Thyroid gland (tissue), 4 donors: ENCODE results near the gene KSR1. TPM values are rescaled to one million over a fixed set of nuclear protein-coding genes. Genes with fewer than 3 reads are reported as not detected.
A peak's percentile ranks its signal among the peaks of the same experiment; 100 is the strongest.

Source experiments
- DNase-seq, 2 donors: peaks; one replicate each; pipeline ENCODE4 v3.0.0-alpha.2; 2019
- H3K27ac ChIP-seq, 3 donors: fragments of 200-600 bp; sonication (generic); 1 replicate in 2 of 3; 2 replicates in 1 of 3; pipeline ENCODE4 v1.5.1; 2016 to 2019; ENCODE audit warnings: mild to moderate bottlenecking in 1 of 3, moderate library complexity in 1 of 3
- H3K27me3 ChIP-seq: fragments of 200-600 bp; sonication (generic); one replicate; pipeline ENCODE4 v1.5.1; 2019
- H3K36me3 ChIP-seq, 2 donors: fragments of 200-600 bp; sonication (generic); one replicate each; pipeline ENCODE4 v1.5.1; 2016 to 2019
- H3K4me1 ChIP-seq, 2 donors: fragments of 200-600 bp; sonication (generic); one replicate each; pipeline ENCODE4 v1.5.1; 2017 to 2019
- H3K4me3 ChIP-seq, 3 donors: fragments of 200-600 bp; sonication (generic); replicated peaks in 1 of 3; 1 replicate in 2 of 3; 2 replicates in 1 of 3; pipeline ENCODE4 v1.5.1; 2016; ENCODE audit warnings: mild to moderate bottlenecking in 1 of 3
- H3K9me3 ChIP-seq: fragments of 200-600 bp; sonication (generic); one replicate; pipeline ENCODE4 v1.5.1; 2017
- CTCF ChIP-seq, 6 experiments: fragments of 200-600 bp in 3 of 6; fragments of 450-650 bp in 3 of 6; sonication (generic) in 3 of 6; IDR thresholded peaks; one replicate each; pipeline ENCODE4 v1.5.1; 2016 to 2019; ENCODE audit warnings: antibody characterized with exemption in 6 of 6, mild to moderate bottlenecking in 2 of 6, inconsistent platforms in 1 of 6, moderate library complexity in 1 of 6
- POLR2A ChIP-seq, 2 donors: fragments of 450-650 bp; IDR thresholded peaks; one replicate each; pipeline ENCODE4 v1.6.1; 2017; ENCODE audit warnings: antibody characterized with exemption in 2 of 2, mild to moderate bottlenecking in 2 of 2, moderate library complexity in 1 of 2
- WGBS, 2 donors: methylation state at CpG; one replicate each; pipeline ENCODE4 v1.1.5; 2017; 5-methylcytosine and 5-hydroxymethylcytosine counted together
- intact Hi-C: fragments of 100-400 bp; cut with DNase I; formaldehyde crosslinking; loops from one replicate; pipeline ENCODE4 v1.15.1; 2023
- total RNA-seq, 4 donors: library from RNA; depleted of rRNA; stranded (reverse); fragments of >200 nt; gene quantifications; one replicate each; pipeline ENCODE4 v1.2.3, GENCODE V29; 2016

The KSR1 gene
- total RNA-seq, 4 donors from 2014 or later, result 35.9 to 75.5 (median 67.7) TPM

DNA sequence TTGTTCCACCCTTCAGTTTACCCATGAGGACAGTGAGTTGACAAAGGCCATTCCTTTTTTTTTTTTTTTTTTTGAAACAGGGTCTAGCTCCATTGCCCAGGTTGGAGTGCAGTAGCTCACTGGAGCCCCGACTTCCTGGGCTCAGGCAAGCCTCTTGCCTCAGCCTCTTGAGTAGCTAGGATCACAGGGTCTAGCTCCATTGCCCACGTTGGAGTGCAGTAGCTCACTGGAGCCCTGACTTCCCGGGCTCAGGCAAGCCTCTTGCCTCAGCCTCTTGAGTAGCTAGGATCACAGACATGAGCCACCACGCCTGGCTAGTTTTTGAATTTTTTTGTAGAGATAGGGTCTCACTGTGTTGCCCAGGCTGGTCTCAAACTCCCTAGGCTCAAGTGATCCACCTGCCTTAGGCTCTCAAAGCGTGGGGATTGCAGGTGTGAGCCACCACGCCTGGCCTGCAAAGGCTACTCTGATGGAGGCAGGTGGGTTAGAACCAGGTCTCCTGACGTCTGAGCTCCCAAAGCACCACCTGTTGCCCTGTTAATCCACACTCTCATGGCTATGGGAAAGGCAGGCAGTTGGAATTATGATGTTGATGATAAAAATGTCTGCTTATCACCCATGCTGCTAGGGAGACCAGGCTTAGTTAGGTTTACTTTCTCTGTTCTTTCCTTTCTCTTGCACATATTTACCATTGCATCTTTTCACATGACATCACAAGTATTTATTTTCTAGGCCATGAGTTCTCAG, 65.2 kb downstream of the KSR1 start:
- H3K36me3 ChIP-seq, result no peaks in the 10 kb centered on the region
- no peak for TF ChIP-seq POLR2A (IDR thresholded peaks at IDR 0.05)
- no peak for TF ChIP-seq CTCF (IDR thresholded peaks at IDR 0.05)
- H3K4me1 ChIP-seq, result peaks cover 37 to 58% of the 10 kb centered on the region in 2 donors
- peak; percentile 63 to 67 for DNase-seq
- H3K9me3 ChIP-seq, result no peaks in the 10 kb centered on the region
- intact Hi-C loops, result loop anchor here (10.0 kb wide), 1 partner anchor 47 kb away; no protein-coding TSS in a partner anchor
- H3K4me3 ChIP-seq, result no peak overlapping the region
- WGBS, 2 donors, result 64 to 75% methylated on average over 7 of the region's 7 CpGs
- H3K27ac ChIP-seq, result peak overlapping the region in 2 of 3 donors; percentile 46 to 49
- H3K27me3 ChIP-seq, result no peaks in the 10 kb centered on the region

GRCh38 chr17:27522028-27522635, 65.9 kb downstream of the KSR1 start:
- 86 to 100% methylated on average over 6 of the region's 6 CpGs for WGBS, 2 donors
- no peak for DNase-seq
- intact Hi-C loops, result loop anchor here (10.0 kb wide), 1 partner anchor 47 kb away; no protein-coding TSS in a partner anchor

DNA sequence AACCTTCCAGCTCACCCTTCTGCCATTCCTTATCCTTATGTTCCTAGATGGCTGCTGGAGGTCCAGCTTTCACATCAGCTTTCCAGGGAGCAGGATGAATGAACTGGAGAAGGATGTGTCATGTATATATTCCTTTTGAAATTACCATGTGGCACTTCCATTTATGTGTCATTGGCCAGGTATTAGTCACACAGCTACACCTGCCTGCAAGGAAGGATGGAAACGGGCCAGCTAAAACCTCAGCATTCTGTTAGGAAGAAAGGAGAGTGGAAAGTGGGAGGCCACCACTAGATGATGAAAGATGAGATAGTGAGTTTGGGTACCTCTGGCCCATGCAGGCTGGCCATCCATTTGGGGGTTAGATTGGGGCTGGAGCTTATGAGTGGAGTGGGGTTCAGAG, 67.5 kb downstream of the KSR1 start:
- Histone ChIP-seq H3K4me1 (peaks cover 40 to 58% of the 10 kb centered on the region in 2 donors), H3K4me3 (no peak overlapping the region), H3K36me3 (no peaks in the 10 kb centered on the region), H3K9me3 (no peaks in the 10 kb centered on the region), H3K27me3 (no peaks in the 10 kb centered on the region), H3K27ac (peak overlapping the region in 1 of 3 donors; percentile 6)
- TF ChIP-seq POLR2A (IDR thresholded peaks at IDR 0.05) (no peak), CTCF (IDR thresholded peaks at IDR 0.05) (no peak)
- intact Hi-C loops, result loop anchor here (10.0 kb wide), 1 partner anchor 49 kb away; no protein-coding TSS in a partner anchor
- DNase-seq, result no peak
- 93 to 96% methylated on average over 1 of the region's 1 CpG for WGBS, 2 donors

More at GRCh38 chr17:27522028-27522635, 65.9 kb downstream of the KSR1 start:
- TF ChIP-seq POLR2A (IDR thresholded peaks at IDR 0.05) (no peak), CTCF (IDR thresholded peaks at IDR 0.05) (no peak)
- H3K27ac ChIP-seq, result peak overlapping the region in 1 of 3 donors; percentile 49
- H3K4me3 ChIP-seq, result no peak overlapping the region
- no peaks in the 10 kb centered on the region for H3K36me3 ChIP-seq
- no peaks in the 10 kb centered on the region for H3K9me3 ChIP-seq
- H3K4me1 ChIP-seq, result peaks cover 41 to 60% of the 10 kb centered on the region in 2 donors
- H3K27me3 ChIP-seq, result no peaks in the 10 kb centered on the region

DNA sequence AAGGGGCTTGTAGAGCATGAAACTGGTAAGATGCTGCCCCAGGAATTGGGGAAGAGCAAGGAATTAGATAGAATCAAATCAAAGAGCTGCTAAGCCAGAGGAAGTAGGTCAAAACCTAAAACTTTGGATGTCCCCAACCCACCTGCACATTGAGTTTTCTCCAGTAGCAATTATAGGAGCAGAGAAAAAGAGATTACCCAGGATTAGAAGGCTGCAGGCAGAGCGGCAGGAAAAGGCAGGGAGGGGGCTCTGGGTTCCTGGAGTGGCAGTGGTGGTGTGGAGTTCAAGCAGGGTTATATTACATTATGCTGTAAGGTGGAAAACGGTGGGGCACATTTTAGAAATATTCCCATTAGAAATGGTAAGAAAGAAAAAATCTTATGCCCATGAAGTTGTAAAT, 68.3 kb downstream of the KSR1 start:
- DNase-seq, result no peak
- no peaks in the 10 kb centered on the region for H3K36me3 ChIP-seq
- H3K4me3 ChIP-seq, result no peak overlapping the region
- no peaks in the 10 kb centered on the region for H3K27me3 ChIP-seq
- intact Hi-C loops, result loop anchor here (10.0 kb wide), 1 partner anchor 50 kb away; no protein-coding TSS in a partner anchor
- H3K4me1 ChIP-seq, result peaks cover 32 to 58% of the 10 kb centered on the region in 2 donors
- WGBS, 2 donors, result 46 to 85% methylated on average over 2 of the region's 2 CpGs
- H3K9me3 ChIP-seq, result no peaks in the 10 kb centered on the region
- no peak for TF ChIP-seq CTCF (IDR thresholded peaks at IDR 0.05)
- no peak for TF ChIP-seq POLR2A (IDR thresholded peaks at IDR 0.05)
- H3K27ac ChIP-seq, result peak overlapping the region in 1 of 3 donors; percentile 6

GRCh38 chr17:27525316-27525715, 69.1 kb downstream of the KSR1 start:
- Histone ChIP-seq H3K4me1 (peaks cover 24 to 59% of the 10 kb centered on the region in 2 donors), H3K27me3 (no peaks in the 10 kb centered on the region), H3K4me3 (no peak overlapping the region), H3K9me3 (no peaks in the 10 kb centered on the region), H3K27ac (peak overlapping the region in 1 of 3 donors; percentile 19), H3K36me3 (no peaks in the 10 kb centered on the region)
- 67 to 82% methylated on average over 2 of the region's 2 CpGs for WGBS, 2 donors
- no peak for TF ChIP-seq CTCF (IDR thresholded peaks at IDR 0.05)
- no peak for TF ChIP-seq POLR2A (IDR thresholded peaks at IDR 0.05)
- DNase-seq, result no peak
- intact Hi-C loops, result loop anchor here (10.0 kb wide), 1 partner anchor 51 kb away; no protein-coding TSS in a partner anchor
